ENCODE results near the gene SLC25A3.
"Not testable (repeated sequence)": the region's sequence is repeated elsewhere in the genome, so short reads cannot be mapped to it uniquely, and the experiment has no call there.

Gene SLC25A3

GRCh38 chr12:98595243-98595988 is 1.9 kb downstream of the SLC25A3 start:
- DNase-seq (ENCODE audit: low read depth): peak; percentile 31

- not testable (repeated sequence) for DNase-seq (ENCODE audit: low read depth)
Measured at GRCh38 chr12:98597313-98597712, 3.8 kb downstream of the SLC25A3 start.

GRCh38 chr12:98601924-98602323 is 8.4 kb downstream of the SLC25A3 start:
- no peak for DNase-seq (ENCODE audit: low read depth)

- DNase-seq (ENCODE audit: low read depth): no peak
Measured at GRCh38 chr12:98606359-98606988, 13.0 kb downstream of the SLC25A3 start.

- DNase-seq (ENCODE audit: low read depth): no peak
Measured at GRCh38 chr12:98610596-98610995, 17.1 kb downstream of the SLC25A3 start.

GRCh38 chr12:98612696-98613334 is 19.3 kb downstream of the SLC25A3 start:
- DNase-seq (ENCODE audit: low read depth): no peak

GRCh38 chr12:98618952-98619351 is 25.5 kb downstream of the SLC25A3 start:
- DNase-seq (ENCODE audit: low read depth): peak; percentile 41

GRCh38 chr12:98635657-98636323 is 42.3 kb downstream of the SLC25A3 start:
- DNase-seq (ENCODE audit: low read depth): no peak

GRCh38 chr12:98637068-98637467 is 43.6 kb downstream of the SLC25A3 start:
- no peak for DNase-seq (ENCODE audit: low read depth)

GRCh38 chr12:98638009-98638408 is 44.5 kb downstream of the SLC25A3 start:
- no peak for DNase-seq (ENCODE audit: low read depth)

GRCh38 chr12:98639491-98639890 is 46.0 kb downstream of the SLC25A3 start:
- DNase-seq (ENCODE audit: low read depth): no peak

GRCh38 chr12:98642801-98643200 is 49.3 kb downstream of the SLC25A3 start:
- not testable (repeated sequence) for DNase-seq (ENCODE audit: low read depth)

- DNase-seq (ENCODE audit: low read depth): peak; percentile 24
Measured at GRCh38 chr12:98644433-98644711, 50.9 kb downstream of the SLC25A3 start.

- peak; percentile 94 for DNase-seq (ENCODE audit: low read depth)
Measured at GRCh38 chr12:98644712-98645571, 51.5 kb downstream of the SLC25A3 start, which contains the start of the genes APAF1 and IKBIP. Gene APAF1 (plus strand): TSS chr12:98645290. CDS start chr12:98648360, 3,070 bp downstream. Gene IKBIP (minus strand): TSS chr12:98644788. CDS start chr12:98644701, 87 bp downstream.

- no peak for DNase-seq (ENCODE audit: low read depth)
Measured at GRCh38 chr12:98645572-98646067, 52.1 kb downstream of the SLC25A3 start.

- no peak for DNase-seq (ENCODE audit: low read depth)
Measured at GRCh38 chr12:98646294-98647090, 53.0 kb downstream of the SLC25A3 start.

GRCh38 chr12:98651328-98651727 is 57.8 kb downstream of the SLC25A3 start:
- no peak for DNase-seq (ENCODE audit: low read depth)

- DNase-seq (ENCODE audit: low read depth): no peak
Measured at GRCh38 chr12:98653866-98654493, 60.5 kb downstream of the SLC25A3 start.

All from GM04504 (cell line).